KMS-11 (cell line): ENCODE data around the gene SMARCA5.
A peak's percentile ranks its signal among the peaks of the same experiment; 100 is the strongest.
"Not testable (repeated sequence)": the region's sequence is repeated elsewhere in the genome, so short reads cannot be mapped to it uniquely, and the experiment has no call there.

Source experiments
- H2AFZ ChIP-seq: fragments of 200-600 bp; sonication (generic); 2 replicates; pipeline ENCODE4 v1.6.1; 2016; ENCODE audit warnings: antibody characterized with exemption, mixed run types, low read depth
- H3K27ac ChIP-seq: fragments of 200-600 bp; sonication (generic); 2 replicates; pipeline ENCODE4 v1.6.1; 2016; ENCODE audit warnings: mild to moderate bottlenecking, mixed run types
- H3K27me3 ChIP-seq: fragments of 200-600 bp; sonication (generic); 2 replicates; pipeline ENCODE4 v1.6.1; 2017; ENCODE audit warnings: mild to moderate bottlenecking, low read depth, mixed run types, moderate library complexity; ENCODE audit not compliant: insufficient read depth
- H3K36me3 ChIP-seq: fragments of 200-600 bp; sonication (generic); 2 replicates; pipeline ENCODE4 v1.6.1; 2017; ENCODE audit warnings: mild to moderate bottlenecking, mixed run types; ENCODE audit not compliant: insufficient read depth
- H3K4me1 ChIP-seq: fragments of 200-600 bp; sonication (generic); 2 replicates; pipeline ENCODE4 v1.6.1; 2016; ENCODE audit warnings: mild to moderate bottlenecking, low read depth, mixed run types; ENCODE audit not compliant: poor library complexity, severe bottlenecking
- H3K4me2 ChIP-seq: fragments of 200-600 bp; sonication (generic); 2 replicates; pipeline ENCODE4 v1.7.0; 2016; ENCODE audit warnings: mild to moderate bottlenecking, mixed run types
- H3K4me3 ChIP-seq: fragments of 200-600 bp; sonication (generic); IDR thresholded peaks from 2 replicates; pipeline ENCODE4 v1.6.1; 2017; ENCODE audit warnings: low read depth, low read length, mixed read lengths; ENCODE audit not compliant: insufficient read depth
- H3K79me2 ChIP-seq: fragments of 200-600 bp; sonication (generic); 2 replicates; pipeline ENCODE4 v1.6.1; 2016; ENCODE audit warnings: low read depth, mixed run types; ENCODE audit not compliant: insufficient read depth
- H3K9ac ChIP-seq: fragments of 200-600 bp; sonication (generic); 2 replicates; pipeline ENCODE4 v1.6.1; 2016; ENCODE audit warnings: mild to moderate bottlenecking, mixed run types
- H4K20me1 ChIP-seq: fragments of 200-600 bp; sonication (generic); 2 replicates; pipeline ENCODE4 v1.6.1; 2016; ENCODE audit warnings: mild to moderate bottlenecking, mixed run types; ENCODE audit not compliant: insufficient read depth
- TF ChIP-seq, protein P1 (sequence below): fragments of 200-600 bp; sonication (generic); conservative IDR thresholded peaks from 2 replicates; pipeline ENCODE4 v1.6.1; 2017; ENCODE audit warnings: low read depth, mild to moderate bottlenecking, antibody characterized with exemption, low read length, moderate library complexity, mixed read lengths

SMARCA5 gene

DNA sequence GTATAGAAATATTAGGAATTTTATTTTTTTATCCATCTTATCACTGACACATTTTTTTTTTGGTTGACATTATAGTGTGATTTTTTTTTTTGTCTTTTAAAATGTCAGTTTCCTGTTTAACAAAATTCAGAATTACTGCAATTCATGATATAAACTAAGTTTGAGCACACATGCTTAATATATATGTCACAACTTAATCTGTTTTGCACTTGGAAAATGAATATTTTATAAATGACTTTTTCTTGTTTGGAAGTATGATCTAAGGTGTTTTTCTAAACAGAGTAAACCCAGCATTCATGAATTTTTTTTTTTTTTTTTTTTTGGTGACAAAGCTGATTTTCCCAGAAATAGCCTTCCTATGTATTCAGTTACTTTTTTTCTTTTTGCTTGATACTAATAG, 2.4 kb downstream of the SMARCA5 start:
- H3K79me2 ChIP-seq: peaks cover 71% of the 10 kb centered on the region
- peaks cover 43% of the 10 kb centered on the region for H3K4me1 ChIP-seq
- no peak overlapping the region for H3K4me3 ChIP-seq
- TF ChIP-seq, protein P1, sequence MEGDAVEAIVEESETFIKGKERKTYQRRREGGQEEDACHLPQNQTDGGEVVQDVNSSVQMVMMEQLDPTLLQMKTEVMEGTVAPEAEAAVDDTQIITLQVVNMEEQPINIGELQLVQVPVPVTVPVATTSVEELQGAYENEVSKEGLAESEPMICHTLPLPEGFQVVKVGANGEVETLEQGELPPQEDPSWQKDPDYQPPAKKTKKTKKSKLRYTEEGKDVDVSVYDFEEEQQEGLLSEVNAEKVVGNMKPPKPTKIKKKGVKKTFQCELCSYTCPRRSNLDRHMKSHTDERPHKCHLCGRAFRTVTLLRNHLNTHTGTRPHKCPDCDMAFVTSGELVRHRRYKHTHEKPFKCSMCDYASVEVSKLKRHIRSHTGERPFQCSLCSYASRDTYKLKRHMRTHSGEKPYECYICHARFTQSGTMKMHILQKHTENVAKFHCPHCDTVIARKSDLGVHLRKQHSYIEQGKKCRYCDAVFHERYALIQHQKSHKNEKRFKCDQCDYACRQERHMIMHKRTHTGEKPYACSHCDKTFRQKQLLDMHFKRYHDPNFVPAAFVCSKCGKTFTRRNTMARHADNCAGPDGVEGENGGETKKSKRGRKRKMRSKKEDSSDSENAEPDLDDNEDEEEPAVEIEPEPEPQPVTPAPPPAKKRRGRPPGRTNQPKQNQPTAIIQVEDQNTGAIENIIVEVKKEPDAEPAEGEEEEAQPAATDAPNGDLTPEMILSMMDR: no peak
- H3K27ac ChIP-seq: no peak overlapping the region
- H4K20me1 ChIP-seq: peaks cover 7% of the 10 kb centered on the region; the same call in 1 of the 2 replicates
- H3K27me3 ChIP-seq: no peaks in the 10 kb centered on the region
- no peak overlapping the region for H2AFZ ChIP-seq
- no peaks in the 10 kb centered on the region; the same call in 1 of the 2 replicates for H3K36me3 ChIP-seq
- H3K9ac ChIP-seq: no peak overlapping the region
- peak overlapping the region; percentile 67 for H3K4me2 ChIP-seq

DNA sequence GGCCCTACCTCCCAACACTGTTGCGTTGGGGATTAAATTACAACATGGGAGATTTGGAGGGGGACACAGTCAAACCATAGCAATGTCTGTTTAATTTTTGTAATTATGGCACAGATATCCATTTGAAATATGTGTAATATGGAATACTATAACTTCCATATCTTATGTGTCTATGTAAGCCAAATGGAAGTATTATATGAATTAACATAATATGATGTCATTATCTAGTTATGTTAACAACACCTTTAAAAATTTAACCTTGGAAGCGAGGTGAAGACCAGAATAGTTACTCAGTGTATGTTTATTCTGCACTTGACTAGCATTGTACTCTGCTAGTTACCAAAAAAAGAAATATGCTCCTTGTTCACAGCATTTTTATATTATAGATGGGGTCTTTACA, 4.3 kb downstream of the SMARCA5 start:
- Histone ChIP-seq H3K27me3 (no peaks in the 10 kb centered on the region), H3K9ac (no peak overlapping the region), H3K4me3 (no peak overlapping the region), H3K27ac (no peak overlapping the region), H3K36me3 (peaks cover 15% of the 10 kb centered on the region; the same call in 1 of the 2 replicates), H3K4me1 (peaks cover 39% of the 10 kb centered on the region), H3K79me2 (peaks cover 83% of the 10 kb centered on the region), H3K4me2 (no peak overlapping the region), H2AFZ (no peak overlapping the region), H4K20me1 (peaks cover 7% of the 10 kb centered on the region; the same call in 1 of the 2 replicates)
- TF ChIP-seq, protein P1: no peak

DNA sequence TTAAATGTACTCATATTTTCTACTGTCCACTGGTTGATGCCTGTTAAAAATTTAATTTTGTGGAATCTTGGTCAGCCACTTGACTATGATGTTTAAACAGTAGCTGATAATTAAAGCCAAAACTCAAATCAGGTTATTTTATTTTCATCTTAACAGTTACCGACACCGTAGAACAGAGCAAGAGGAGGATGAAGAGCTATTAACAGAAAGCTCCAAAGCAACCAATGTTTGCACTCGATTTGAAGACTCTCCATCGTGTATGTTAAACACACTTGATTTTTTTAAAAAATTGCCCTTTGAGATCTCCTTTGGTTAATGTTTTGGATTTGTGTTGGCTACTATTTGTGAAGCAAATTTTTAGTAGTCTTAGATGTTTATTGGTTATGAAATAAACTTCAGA, 10.7 kb downstream of the SMARCA5 start:
- Histone ChIP-seq H3K79me2 (peaks cover 36% of the 10 kb centered on the region), H3K36me3 (0 out of 2 replicates have a peak, but pooled peaks cover 19% of the 10 kb centered on the region), H3K4me1 (peaks cover 12% of the 10 kb centered on the region)

DNA sequence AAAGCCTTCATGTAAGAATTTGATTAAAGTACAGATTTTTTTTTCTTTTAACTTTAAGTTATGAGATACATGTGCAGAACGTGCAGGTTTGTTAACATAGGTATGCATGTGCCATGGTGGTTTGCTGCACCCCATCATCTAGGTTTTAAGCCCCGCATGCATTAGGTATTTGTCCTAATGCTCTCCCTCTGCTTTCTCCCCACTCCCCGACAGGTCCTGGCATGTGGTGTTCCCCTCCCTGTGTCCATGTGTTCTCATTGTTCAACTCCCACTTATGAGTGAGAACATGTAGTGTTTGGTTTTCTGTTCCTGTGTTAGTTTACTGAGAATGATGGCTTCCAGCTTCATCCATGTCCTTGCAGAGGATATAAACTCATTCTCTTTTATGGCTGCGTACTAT, 14.5 kb downstream of the SMARCA5 start:
- not testable (repeated sequence) for H4K20me1 ChIP-seq, H3K79me2 ChIP-seq, H3K4me2 ChIP-seq, H2AFZ ChIP-seq, H3K4me3 ChIP-seq, H3K36me3 ChIP-seq, H3K27ac ChIP-seq, H3K9ac ChIP-seq, H3K4me1 ChIP-seq, H3K27me3 ChIP-seq

More for the DNA sequence above, 10.7 kb downstream of the SMARCA5 start:
- Histone ChIP-seq H4K20me1 (peaks cover 7% of the 10 kb centered on the region; the same call in 1 of the 2 replicates), H3K9ac (no peak overlapping the region), H2AFZ (no peak overlapping the region), H3K27me3 (no peaks in the 10 kb centered on the region), H3K4me2 (no peak overlapping the region), H3K27ac (no peak overlapping the region), H3K4me3 (no peak overlapping the region)
- TF ChIP-seq, protein P1: no peak

DNA sequence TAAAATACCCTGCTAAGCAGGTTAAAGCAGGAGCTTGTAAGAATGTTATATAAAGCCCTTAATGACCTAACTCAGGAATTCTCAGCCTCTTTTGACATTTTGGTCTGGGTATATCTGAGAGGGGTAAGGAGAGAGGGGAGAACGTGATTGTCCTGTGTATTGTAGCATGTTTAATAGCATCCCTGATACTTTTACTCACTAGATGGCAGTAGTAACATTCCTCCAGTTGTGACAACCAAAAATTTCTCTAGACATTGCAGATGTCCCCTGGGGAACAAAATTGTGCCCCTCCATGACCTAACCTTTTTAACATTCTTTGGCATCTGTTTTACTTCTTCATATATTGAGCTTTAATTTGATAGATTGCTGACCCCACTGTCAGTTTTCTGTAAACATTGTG, 17.9 kb downstream of the SMARCA5 start:
- no peaks in the 10 kb centered on the region for H3K27me3 ChIP-seq
- no peak overlapping the region for H3K4me3 ChIP-seq
- no peaks in the 10 kb centered on the region; the same call in 1 of the 2 replicates for H3K36me3 ChIP-seq
- no peak overlapping the region for H2AFZ ChIP-seq
- TF ChIP-seq, protein P1: peak; percentile 49; the same call in 1 of the 2 replicates
- H3K27ac ChIP-seq: no peak overlapping the region
- no peaks in the 10 kb centered on the region for H3K4me1 ChIP-seq
- H3K79me2 ChIP-seq: no peaks in the 10 kb centered on the region
- H3K9ac ChIP-seq: no peak overlapping the region
- H3K4me2 ChIP-seq: no peak overlapping the region
- H4K20me1 ChIP-seq: no peaks in the 10 kb centered on the region; the same call in 1 of the 2 replicates
